Activated T-helper 17 cell treated with anti-CD3 and anti-CD28 coated beads, Interleukin-2, amount 50 U/mL, for 72 hours (primary cell): ENCODE measurements around the gene UBAC1. TPM values are rescaled to one million over a fixed set of nuclear protein-coding genes. Genes with fewer than 3 reads are reported as not detected.
"Not testable (repeated sequence)": the region's sequence is repeated elsewhere in the genome, so short reads cannot be mapped to it uniquely, and the experiment has no call there.

ENCODE experiments used
- ATAC-seq: fragments of 150-1000 bp; cut with Tn5 transposase; replicated peaks from 2 replicates; pipeline ENCODE4 v1.10.0; 2021; ENCODE audit warnings: mild to moderate bottlenecking, moderate library complexity
- H3K27ac Mint-ChIP-seq: one replicate; pipeline ENCODE4 v1.8.0; 2022; ENCODE audit warnings: mixed read lengths
- H3K27me3 Mint-ChIP-seq: one replicate; pipeline ENCODE4 v1.8.0; 2022; ENCODE audit warnings: mixed read lengths
- H3K36me3 Mint-ChIP-seq: one replicate; pipeline ENCODE4 v1.8.0; 2022; ENCODE audit warnings: low read depth, mild to moderate bottlenecking, mixed read lengths
- H3K4me1 Mint-ChIP-seq: one replicate; pipeline ENCODE4 v1.8.0; 2022; ENCODE audit warnings: mixed read lengths
- H3K4me3 Mint-ChIP-seq: one replicate; pipeline ENCODE4 v1.8.0; 2022; ENCODE audit warnings: mild to moderate bottlenecking, mixed read lengths
- H3K9me3 Mint-ChIP-seq: one replicate; pipeline ENCODE4 v1.8.0; 2022; ENCODE audit warnings: mixed read lengths
- total RNA-seq, 2 donors: library from RNA; stranded (reverse); gene quantifications; one replicate each; pipeline ENCODE4 v1.2.3, GENCODE V29; 2022

The UBAC1 gene
- total RNA-seq, 2 donors from 2014 or later: 37.8 to 39.8 TPM

- Mint-ChIP-seq H3K27ac (no peak overlapping the region), H3K27me3 (no peaks in the 10 kb centered on the region), H3K36me3 (peaks cover 78% of the 10 kb centered on the region), H3K4me3 (no peak overlapping the region), H3K9me3 (no peaks in the 10 kb centered on the region), H3K4me1 (no peaks in the 10 kb centered on the region)
- no peak for ATAC-seq
These were observed 12.2 kb downstream of the UBAC1 start for GRCh38 chr9:135948968-135949367.

- no peak overlapping the region for H3K27ac Mint-ChIP-seq
These were observed 12.7 kb downstream of the UBAC1 start for GRCh38 chr9:135948446-135948845.

GRCh38 chr9:135947582-135947981, 13.6 kb downstream of the UBAC1 start:
- Mint-ChIP-seq H3K27me3 (no peaks in the 10 kb centered on the region), H3K27ac (peak overlapping the region; percentile 13), H3K9me3 (no peaks in the 10 kb centered on the region), H3K4me3 (no peak overlapping the region), H3K4me1 (no peaks in the 10 kb centered on the region), H3K36me3 (peaks cover 78% of the 10 kb centered on the region)
- ATAC-seq: no peak

More at GRCh38 chr9:135948446-135948845, 12.7 kb downstream of the UBAC1 start:
- Mint-ChIP-seq H3K27me3 (no peaks in the 10 kb centered on the region), H3K4me1 (no peaks in the 10 kb centered on the region), H3K36me3 (peaks cover 78% of the 10 kb centered on the region), H3K9me3 (no peaks in the 10 kb centered on the region), H3K4me3 (no peak overlapping the region)
- no peak for ATAC-seq

GRCh38 chr9:135947105-135947504, 14.1 kb downstream of the UBAC1 start:
- H3K9me3 Mint-ChIP-seq, H3K4me3 Mint-ChIP-seq, H3K4me1 Mint-ChIP-seq, H3K27me3 Mint-ChIP-seq, H3K27ac Mint-ChIP-seq, ATAC-seq: not testable (repeated sequence)
- peaks cover 78% of the 10 kb centered on the region for H3K36me3 Mint-ChIP-seq

- no peaks in the 10 kb centered on the region for H3K27me3 Mint-ChIP-seq
- no peak for ATAC-seq
- H3K36me3 Mint-ChIP-seq: peaks cover 80% of the 10 kb centered on the region
These were observed 14.7 kb downstream of the UBAC1 start for GRCh38 chr9:135946392-135946994.

GRCh38 chr9:135945969-135946368, 15.2 kb downstream of the UBAC1 start:
- peaks cover 85% of the 10 kb centered on the region for H3K36me3 Mint-ChIP-seq
- H3K27ac Mint-ChIP-seq: no peak overlapping the region
- no peaks in the 10 kb centered on the region for H3K9me3 Mint-ChIP-seq
- H3K27me3 Mint-ChIP-seq: no peaks in the 10 kb centered on the region
- no peaks in the 10 kb centered on the region for H3K4me1 Mint-ChIP-seq
- no peak overlapping the region for H3K4me3 Mint-ChIP-seq
- ATAC-seq: no peak

More at GRCh38 chr9:135946392-135946994, 14.7 kb downstream of the UBAC1 start:
- H3K4me1 Mint-ChIP-seq: no peaks in the 10 kb centered on the region
- no peak overlapping the region for H3K4me3 Mint-ChIP-seq
- H3K9me3 Mint-ChIP-seq: no peaks in the 10 kb centered on the region
- H3K27ac Mint-ChIP-seq: no peak overlapping the region

GRCh38 chr9:135944444-135945252, 16.5 kb downstream of the UBAC1 start:
- peaks cover under 1% of the 10 kb centered on the region for H3K4me1 Mint-ChIP-seq
- no peak for ATAC-seq
- no peak overlapping the region for H3K27ac Mint-ChIP-seq
- H3K4me3 Mint-ChIP-seq: no peak overlapping the region
- H3K27me3 Mint-ChIP-seq: no peaks in the 10 kb centered on the region
- H3K36me3 Mint-ChIP-seq: peaks cover 93% of the 10 kb centered on the region
- no peaks in the 10 kb centered on the region for H3K9me3 Mint-ChIP-seq

- H3K4me1 Mint-ChIP-seq: not testable (repeated sequence)
- peaks cover 94% of the 10 kb centered on the region for H3K36me3 Mint-ChIP-seq
These were observed 17.6 kb downstream of the UBAC1 start for GRCh38 chr9:135943604-135944003.

GRCh38 chr9:135941288-135941995, 19.7 kb downstream of the UBAC1 start:
- H3K36me3 Mint-ChIP-seq: peaks cover 97% of the 10 kb centered on the region
- no peak overlapping the region for H3K27ac Mint-ChIP-seq
- H3K4me1 Mint-ChIP-seq: peaks cover 7% of the 10 kb centered on the region
- no peak for ATAC-seq
- H3K27me3 Mint-ChIP-seq: no peaks in the 10 kb centered on the region
- H3K9me3 Mint-ChIP-seq: peaks cover 3% of the 10 kb centered on the region
- H3K4me3 Mint-ChIP-seq: no peak overlapping the region

More at GRCh38 chr9:135943604-135944003, 17.6 kb downstream of the UBAC1 start:
- ATAC-seq, H3K27me3 Mint-ChIP-seq, H3K9me3 Mint-ChIP-seq, H3K27ac Mint-ChIP-seq, H3K4me3 Mint-ChIP-seq: not testable (repeated sequence)

- H3K4me1 Mint-ChIP-seq: peaks cover 7% of the 10 kb centered on the region
- no peaks in the 10 kb centered on the region for H3K27me3 Mint-ChIP-seq
- peaks cover 97% of the 10 kb centered on the region for H3K36me3 Mint-ChIP-seq
- H3K27ac Mint-ChIP-seq: peak overlapping the region; percentile 98
- peak; percentile 85 for ATAC-seq
- peaks cover 3% of the 10 kb centered on the region for H3K9me3 Mint-ChIP-seq
- H3K4me3 Mint-ChIP-seq: peak overlapping the region; percentile 66
These were observed 21.6 kb downstream of the UBAC1 start for GRCh38 chr9:135939351-135940265.

GRCh38 chr9:135937521-135938489, 23.4 kb downstream of the UBAC1 start:
- Mint-ChIP-seq H3K27ac (no peak overlapping the region), H3K4me1 (peaks cover 7% of the 10 kb centered on the region), H3K9me3 (peaks cover 3% of the 10 kb centered on the region), H3K27me3 (no peaks in the 10 kb centered on the region), H3K36me3 (peaks cover 97% of the 10 kb centered on the region), H3K4me3 (no peak overlapping the region)
- ATAC-seq: no peak

GRCh38 chr9:135933114-135933513, 28.1 kb downstream of the UBAC1 start:
- H3K9me3 Mint-ChIP-seq: no peaks in the 10 kb centered on the region

GRCh38 chr9:135932656-135933055, 28.5 kb downstream of the UBAC1 start:
- H3K4me3 Mint-ChIP-seq: no peak overlapping the region
- no peaks in the 10 kb centered on the region for H3K9me3 Mint-ChIP-seq
- no peak for ATAC-seq
- H3K4me1 Mint-ChIP-seq: peaks cover 5% of the 10 kb centered on the region
- no peaks in the 10 kb centered on the region for H3K27me3 Mint-ChIP-seq
- H3K36me3 Mint-ChIP-seq: peaks cover 74% of the 10 kb centered on the region
- H3K27ac Mint-ChIP-seq: no peak overlapping the region

More at GRCh38 chr9:135933114-135933513, 28.1 kb downstream of the UBAC1 start:
- H3K27ac Mint-ChIP-seq: no peak overlapping the region
- H3K4me1 Mint-ChIP-seq: peaks cover under 1% of the 10 kb centered on the region
- no peak for ATAC-seq
- no peak overlapping the region for H3K4me3 Mint-ChIP-seq
- no peaks in the 10 kb centered on the region for H3K27me3 Mint-ChIP-seq
- peaks cover 78% of the 10 kb centered on the region for H3K36me3 Mint-ChIP-seq
